GM18511 (cell line): ENCODE data around the gene FAM3C.
"Not testable (repeated sequence)": the region's sequence is repeated elsewhere in the genome, so short reads cannot be mapped to it uniquely, and the experiment has no call there.

Experiments used
- ATAC-seq: cut with Tn5 transposase; IDR thresholded peaks from one replicate; pipeline ENCODE4 v1.9.1; 2021; ENCODE audit warnings: mild to moderate bottlenecking, moderate library complexity; ENCODE audit not compliant: unreplicated experiment

Gene FAM3C

GRCh38 chr7:121334875-121335648 is 61.0 kb downstream of the FAM3C start:
- ATAC-seq = no peak

GRCh38 chr7:121334376-121334775 is 61.7 kb downstream of the FAM3C start:
- ATAC-seq = no peak

- no peak for ATAC-seq
Observed at GRCh38 chr7:121331574-121331973, 64.5 kb downstream of the FAM3C start.

GRCh38 chr7:121331048-121331447 is 65.1 kb downstream of the FAM3C start:
- no peak for ATAC-seq

- ATAC-seq = peak; percentile 53
Observed at GRCh38 chr7:121330053-121330833, 65.9 kb downstream of the FAM3C start.

- ATAC-seq = peak; percentile 79
Observed at GRCh38 chr7:121329191-121330052, 66.7 kb downstream of the FAM3C start.

GRCh38 chr7:121328508-121329190 is 67.5 kb downstream of the FAM3C start, which contains the start of gene WNT16:
Gene WNT16, plus strand, starts transcription at chr7:121329000. Its CDS starts 293 bp downstream, at chr7:121329293.
- peak; percentile 2 for ATAC-seq

- ATAC-seq = no peak
Observed at GRCh38 chr7:121327671-121328070, 68.4 kb downstream of the FAM3C start.

- ATAC-seq = no peak
Observed at GRCh38 chr7:121323515-121324302, 72.4 kb downstream of the FAM3C start.

- ATAC-seq = no peak
Observed at GRCh38 chr7:121322460-121322859, 73.6 kb downstream of the FAM3C start.

GRCh38 chr7:121315170-121315569 is 80.9 kb downstream of the FAM3C start:
- ATAC-seq = not testable (repeated sequence)

- peak; percentile 88 for ATAC-seq
Observed at GRCh38 chr7:121313793-121314676, 82.1 kb downstream of the FAM3C start.

- peak; percentile 9 for ATAC-seq
Observed at GRCh38 chr7:121313220-121313792, 82.8 kb downstream of the FAM3C start.

GRCh38 chr7:121307021-121307574 is 89.0 kb downstream of the FAM3C start:
- no peak for ATAC-seq

GRCh38 chr7:121306565-121306964 is 89.5 kb downstream of the FAM3C start:
- ATAC-seq = no peak

GRCh38 chr7:121305109-121305508 is 91.0 kb downstream of the FAM3C start:
- ATAC-seq = no peak

- ATAC-seq = no peak
Observed at GRCh38 chr7:121304102-121304658, 91.9 kb downstream of the FAM3C start.
